ENCODE data around the gene DEPDC1B. TPM values are rescaled to one million over a fixed set of nuclear protein-coding genes. Genes with fewer than 3 reads are reported as not detected.

The DEPDC1B gene
- total RNA-seq, 2 donors from 2014 or later: 0.66 to 2.3 TPM

- no peak overlapping the region for H3K27ac ChIP-seq
- H3K4me3 ChIP-seq: no peak overlapping the region
- no peaks in the 10 kb centered on the region for H3K27me3 ChIP-seq
- no peak for ATAC-seq
- no peak for DNase-seq
- WGBS, 2 donors: 40 to 42% methylated on average over 3 of the region's 3 CpGs
- H3K36me3 ChIP-seq (replicated peaks in 1 of 2; ENCODE audit: insufficient read depth in 1 of 2, low read depth in 2 of 2): no peaks in the 10 kb centered on the region
- intact Hi-C loops (cut with DNase I): no loop called here
- no peaks in the 10 kb centered on the region for H3K9me3 ChIP-seq
- no peaks in the 10 kb centered on the region for H3K4me1 ChIP-seq
- TF ChIP-seq POLR2A (IDR thresholded peaks at IDR 0.05) (no peak), CTCF (IDR thresholded peaks at IDR 0.05) (no peak)
These were observed 10.4 kb upstream of the DEPDC1B start for GRCh38 chr5:60710362-60710761.

GRCh38 chr5:60705144-60705543 lies 5.2 kb upstream of the DEPDC1B start:
- TF ChIP-seq POLR2A (IDR thresholded peaks at IDR 0.05) (no peak), CTCF (IDR thresholded peaks at IDR 0.05) (no peak)
- Histone ChIP-seq H3K36me3 (replicated peaks in 1 of 2; ENCODE audit: insufficient read depth in 1 of 2, low read depth in 2 of 2) (no peaks in the 10 kb centered on the region), H3K27ac (no peak overlapping the region), H3K4me3 (no peak overlapping the region), H3K27me3 (no peaks in the 10 kb centered on the region), H3K9me3 (no peaks in the 10 kb centered on the region), H3K4me1 (peaks cover 8% of the 10 kb centered on the region)
- intact Hi-C loops (cut with DNase I): no loop called here
- DNase-seq: no peak
- ATAC-seq: no peak

GRCh38 chr5:60703944-60704343 lies 4.0 kb upstream of the DEPDC1B start:
- WGBS, 2 donors: 81 to 90% methylated on average over 2 of the region's 2 CpGs
- intact Hi-C loops (cut with DNase I): no loop called here
- no peak for ATAC-seq

GRCh38 chr5:60701321-60701968 lies 1.5 kb upstream of the DEPDC1B start:
- TF ChIP-seq CTCF (IDR thresholded peaks at IDR 0.05): no peak
- intact Hi-C loops (cut with DNase I): no loop called here
- DNase-seq (no peak), ATAC-seq (no peak)
- H3K9me3 ChIP-seq: no peaks in the 10 kb centered on the region
- no peak overlapping the region for H3K4me3 ChIP-seq
- H3K27me3 ChIP-seq: no peaks in the 10 kb centered on the region
- H3K4me1 ChIP-seq: peaks cover 8% of the 10 kb centered on the region
- WGBS, 2 donors: 58 to 63% methylated on average over 8 of the region's 8 CpGs
- H3K27ac ChIP-seq: no peak overlapping the region
- H3K36me3 ChIP-seq (replicated peaks in 1 of 2; ENCODE audit: insufficient read depth in 1 of 2, low read depth in 2 of 2): no peaks in the 10 kb centered on the region

More at GRCh38 chr5:60703944-60704343, 4.0 kb upstream of the DEPDC1B start:
- no peak for DNase-seq
- no peak for TF ChIP-seq POLR2A (IDR thresholded peaks at IDR 0.05)
- TF ChIP-seq CTCF (IDR thresholded peaks at IDR 0.05): no peak
- no peaks in the 10 kb centered on the region for H3K36me3 ChIP-seq (replicated peaks in 1 of 2; ENCODE audit: insufficient read depth in 1 of 2, low read depth in 2 of 2)
- no peaks in the 10 kb centered on the region for H3K27me3 ChIP-seq
- no peak overlapping the region for H3K4me3 ChIP-seq
- H3K4me1 ChIP-seq: peaks cover 8% of the 10 kb centered on the region
- H3K9me3 ChIP-seq: no peaks in the 10 kb centered on the region
- no peak overlapping the region for H3K27ac ChIP-seq

- Histone ChIP-seq H3K27ac (peak overlapping the region; percentile 18 to 84 (median 82)), H3K27me3 (no peaks in the 10 kb centered on the region), H3K9me3 (no peaks in the 10 kb centered on the region), H3K36me3 (replicated peaks in 1 of 2; ENCODE audit: insufficient read depth in 1 of 2, low read depth in 2 of 2) (no peaks in the 10 kb centered on the region), H3K4me1 (peaks cover 8% of the 10 kb centered on the region), H3K4me3 (peak overlapping the region; percentile 62 to 63)
- ATAC-seq (peak; percentile 51), DNase-seq (peak in 2 of 4 donors; percentile 10 to 14)
- intact Hi-C loops (cut with DNase I): no loop called here
- WGBS, 2 donors: 0 to 1% methylated on average over 12 to 16 of the region's 16 CpGs
- TF ChIP-seq POLR2A (IDR thresholded peaks at IDR 0.05): no peak
- no peak for TF ChIP-seq CTCF (IDR thresholded peaks at IDR 0.05)
These were observed 421 bp upstream of the DEPDC1B start for GRCh38 chr5:60700416-60700757.
